GM06990 (cell line): ENCODE measurements around the gene C1R.

ENCODE experiments used
- DNase-seq: peaks from one replicate; pipeline ENCODE4 v3.0.0-alpha.2; 2011; ENCODE audit not compliant: insufficient read length; ENCODE audit errors: extremely low read depth
- H3K27me3 ChIP-seq: replicated peaks from 2 replicates; pipeline ENCODE4 v1.6.0; 2011; ENCODE audit warnings: low read length; ENCODE audit not compliant: control insufficient read depth, insufficient read depth
- H3K36me3 ChIP-seq: 2 replicates; pipeline ENCODE4 v1.5.1; 2011; ENCODE audit warnings: low read length; ENCODE audit not compliant: control insufficient read depth, insufficient read depth
- H3K4me3 ChIP-seq: replicated peaks from 2 replicates; pipeline ENCODE4 v1.5.1; 2011; ENCODE audit warnings: low read depth, mild to moderate bottlenecking, control low read depth, low read length
- CTCF ChIP-seq: IDR thresholded peaks from 2 replicates; pipeline ENCODE4 v1.5.1; 2011; ENCODE audit warnings: low read length, control low read depth, mild to moderate bottlenecking, inconsistent platforms; ENCODE audit not compliant: insufficient read depth, poor library complexity, severe bottlenecking

C1R gene

GRCh38 chr12:7099290-7099996 is 7.2 kb upstream of the C1R start:
- no peak for TF ChIP-seq CTCF
- Histone ChIP-seq H3K36me3 (peaks cover 3% of the 10 kb centered on the region), H3K4me3 (no peak overlapping the region), H3K27me3 (no peaks in the 10 kb centered on the region)
- DNase-seq, result no peak

- no peaks in the 10 kb centered on the region for H3K27me3 ChIP-seq
- no peak for DNase-seq
- peaks cover 3% of the 10 kb centered on the region for H3K36me3 ChIP-seq
- H3K4me3 ChIP-seq, result no peak overlapping the region
- TF ChIP-seq CTCF, result no peak
These were observed 4.7 kb upstream of the C1R start for GRCh38 chr12:7096979-7097378.

GRCh38 chr12:7096006-7096932 is 4.0 kb upstream of the C1R start:
- Histone ChIP-seq H3K36me3 (no peaks in the 10 kb centered on the region; the same call in 1 of the 2 replicates), H3K27me3 (no peaks in the 10 kb centered on the region), H3K4me3 (no peak overlapping the region)
- TF ChIP-seq CTCF, result no peak
- DNase-seq, result no peak

- H3K36me3 ChIP-seq, result no peaks in the 10 kb centered on the region
- no peak overlapping the region for H3K4me3 ChIP-seq
- H3K27me3 ChIP-seq, result no peaks in the 10 kb centered on the region
- TF ChIP-seq CTCF, result no peak
- DNase-seq, result no peak
These were observed 1.6 kb upstream of the C1R start for GRCh38 chr12:7093892-7094291.

- Histone ChIP-seq H3K4me3 (no peak overlapping the region), H3K27me3 (no peaks in the 10 kb centered on the region), H3K36me3 (no peaks in the 10 kb centered on the region)
- DNase-seq, result no peak
- no peak for TF ChIP-seq CTCF
These were observed 1.2 kb upstream of the C1R start for GRCh38 chr12:7093486-7093885.
